Neuronal stem cell (in vitro differentiated cells): ENCODE data around the gene DHX40.

Experiments used
- DNase-seq: peaks from one replicate; pipeline ENCODE4 v3.0.0-alpha.2; 2013; ENCODE audit warnings: low spot score
- H2AFZ ChIP-seq: one replicate; pipeline ENCODE4 v1.6.1; 2013; ENCODE audit warnings: mild to moderate bottlenecking, low read length, inconsistent platforms
- H2AK5ac ChIP-seq: 2 replicates; pipeline ENCODE4 v1.6.1; 2013; ENCODE audit warnings: low read depth, mild to moderate bottlenecking, inconsistent platforms, low read length, moderate library complexity, mixed read lengths
- H2BK120ac ChIP-seq: 2 replicates; pipeline ENCODE4 v1.6.1; 2013; ENCODE audit warnings: low read depth, mild to moderate bottlenecking, inconsistent platforms, low read length, moderate library complexity, mixed read lengths
- H2BK12ac ChIP-seq: one replicate; pipeline ENCODE4 v1.6.1; 2013; ENCODE audit warnings: low read length, inconsistent platforms
- H2BK15ac ChIP-seq: 2 replicates; pipeline ENCODE4 v1.6.1; 2013; ENCODE audit warnings: mild to moderate bottlenecking, low read length, inconsistent platforms, mixed read lengths
- H2BK5ac ChIP-seq: one replicate; pipeline ENCODE4 v1.6.1; 2013; ENCODE audit warnings: inconsistent platforms, mild to moderate bottlenecking, low read length, moderate library complexity
- H3K14ac ChIP-seq: one replicate; pipeline ENCODE4 v1.6.1; 2013; ENCODE audit warnings: low read length, inconsistent platforms
- H3K18ac ChIP-seq: 2 replicates; pipeline ENCODE4 v1.6.1; 2013; ENCODE audit warnings: low read length, inconsistent platforms
- H3K23ac ChIP-seq: 2 replicates; pipeline ENCODE4 v1.6.1; 2013; ENCODE audit warnings: low read depth, mild to moderate bottlenecking, mixed read lengths, low read length, inconsistent platforms; ENCODE audit not compliant: poor library complexity
- H3K27ac ChIP-seq: replicated peaks from 3 replicates; pipeline ENCODE4 v1.5.1; 2013; ENCODE audit warnings: low read length, inconsistent platforms
- H3K27me3 ChIP-seq, 3 experiments: 2 replicates each; pipeline ENCODE4 v1.6.1; 2013; ENCODE audit warnings: low read length in 3 of 3, mild to moderate bottlenecking in 2 of 3, inconsistent platforms in 1 of 3, low read depth in 1 of 3, mixed read lengths in 1 of 3, moderate library complexity in 1 of 3; ENCODE audit not compliant: control insufficient read depth in 3 of 3, insufficient read depth in 3 of 3
- H3K36me3 ChIP-seq, 2 donors: replicated peaks in 1 of 2; 2 replicates each; pipeline ENCODE4 v1.6.1; 2013; ENCODE audit warnings: low read length in 2 of 2; ENCODE audit not compliant: control insufficient read depth in 2 of 2, insufficient read depth in 2 of 2
- H3K4ac ChIP-seq: 2 replicates; pipeline ENCODE4 v1.6.1; 2013; ENCODE audit warnings: inconsistent platforms, mild to moderate bottlenecking, low read length, moderate library complexity
- H3K4me1 ChIP-seq, 2 donors: 1 replicate in 1 of 2; 2 replicates in 1 of 2; pipeline ENCODE4 v1.6.1; 2013; ENCODE audit warnings: low read length in 2 of 2, low read depth in 1 of 2; ENCODE audit not compliant: control insufficient read depth in 2 of 2, insufficient read depth in 1 of 2
- H3K4me2 ChIP-seq: one replicate; pipeline ENCODE4 v1.6.1; 2013; ENCODE audit warnings: mild to moderate bottlenecking, low read length, inconsistent platforms; ENCODE audit not compliant: insufficient read depth, poor library complexity, severe bottlenecking
- H3K4me3 ChIP-seq, 2 donors: 2 replicates each; pipeline ENCODE4 v1.5.1; 2013; ENCODE audit warnings: low read length in 2 of 2, mild to moderate bottlenecking in 2 of 2, inconsistent platforms in 1 of 2, moderate library complexity in 1 of 2
- H3K79me1 ChIP-seq: one replicate; pipeline ENCODE4 v1.6.1; 2013; ENCODE audit warnings: low read depth, mild to moderate bottlenecking, inconsistent platforms, low read length, moderate library complexity
- H3K9ac ChIP-seq: one replicate; pipeline ENCODE4 v1.6.1; 2013; ENCODE audit warnings: mild to moderate bottlenecking, low read depth, low read length, inconsistent platforms; ENCODE audit not compliant: poor library complexity
- H3K9me3 ChIP-seq, 2 donors: replicated peaks in 1 of 2; 2 replicates each; pipeline versions ENCODE3 to v1.6.1; 2013; ENCODE audit warnings: low read length in 2 of 2, mild to moderate bottlenecking in 2 of 2, inconsistent platforms in 1 of 2, low read depth in 1 of 2, mixed read lengths in 1 of 2, moderate library complexity in 1 of 2; ENCODE audit not compliant: control insufficient read depth in 2 of 2, insufficient read depth in 1 of 2
- H4K8ac ChIP-seq: one replicate; pipeline ENCODE4 v1.6.1; 2013; ENCODE audit warnings: low read depth, mild to moderate bottlenecking, inconsistent platforms, low read length, moderate library complexity
- H4K91ac ChIP-seq: one replicate; pipeline ENCODE4 v1.6.1; 2013; ENCODE audit warnings: low read length, low read depth, mild to moderate bottlenecking, inconsistent platforms; ENCODE audit not compliant: poor library complexity
- WGBS, 2 donors: extraction: QIAGEN DNeasy Blood & Tissue Kit; methylation state at CpG; one replicate each; pipeline ENCODE4 v1.1.7; 2013; ENCODE audit warnings: missing lambda C conversion rate in 2 of 2, mixed read lengths in 1 of 2; ENCODE audit not compliant: insufficient read length in 2 of 2, insufficient replicate concordance in 1 of 2; ENCODE audit errors: extremely low coverage in 2 of 2; 5-methylcytosine and 5-hydroxymethylcytosine counted together

The DHX40 gene

GRCh38 chr17:59620064-59620359 lies 54.6 kb downstream of the DHX40 start:
- peak overlapping the region; percentile 94 for H2AFZ ChIP-seq
- WGBS, 2 donors = no CpG with 5 or more reads among the region's 13 CpGs

GRCh38 chr17:59620518-59621259 lies 55.3 kb downstream of the DHX40 start:
- H2BK15ac ChIP-seq = no peak overlapping the region

More at GRCh38 chr17:59620064-59620359, 54.6 kb downstream of the DHX40 start:
- Histone ChIP-seq H3K9me3 (no peaks in the 10 kb centered on the region), H3K36me3 (peaks cover 0 to 22% of the 10 kb centered on the region in 2 donors), H3K27ac (peak overlapping the region; percentile 99), H4K91ac (peak overlapping the region; percentile 92), H4K8ac (peak overlapping the region; percentile 43), H3K23ac (peak overlapping the region; percentile 99), H2BK5ac (peak overlapping the region; percentile 99), H3K4me1 (peaks cover 2 to 22% of the 10 kb centered on the region in 2 donors), H3K18ac (peak overlapping the region; percentile 99), H2BK12ac (no peak overlapping the region), H2BK15ac (peak overlapping the region; percentile 98), H3K4me3 (peak overlapping the region; percentile 80 to 99), H3K9ac (peak overlapping the region; percentile 97), H2BK120ac (peak overlapping the region; percentile 99), H2AK5ac (peak overlapping the region; percentile 95), H3K4me2 (peak overlapping the region; percentile 68), H3K14ac (peak overlapping the region; percentile 99), H3K4ac (peak overlapping the region; percentile 66), H3K27me3 (no peaks in the 10 kb centered on the region), H3K79me1 (no peaks in the 10 kb centered on the region)
- DNase-seq = no peak

GRCh38 chr17:59621771-59622170 lies 56.4 kb downstream of the DHX40 start:
- no peak overlapping the region for H3K23ac ChIP-seq
- H2BK120ac ChIP-seq = no peak overlapping the region
- H3K4me2 ChIP-seq = no peak overlapping the region
- no peak overlapping the region for H2AFZ ChIP-seq
- H2AK5ac ChIP-seq = no peak overlapping the region
- H4K8ac ChIP-seq = no peak overlapping the region
- no peak overlapping the region for H3K18ac ChIP-seq
- no peak overlapping the region for H3K14ac ChIP-seq
- H3K79me1 ChIP-seq = no peaks in the 10 kb centered on the region
- DNase-seq = no peak
- no peak overlapping the region for H3K4ac ChIP-seq
- no peak overlapping the region for H4K91ac ChIP-seq
- H3K9me3 ChIP-seq = no peaks in the 10 kb centered on the region
- WGBS, 2 donors = no CpG with 5 or more reads among the region's 4 CpGs
- no peak overlapping the region for H3K27ac ChIP-seq
- no peaks in the 10 kb centered on the region for H3K27me3 ChIP-seq
- no peak overlapping the region for H3K9ac ChIP-seq
- H2BK5ac ChIP-seq = no peak overlapping the region
- H2BK15ac ChIP-seq = no peak overlapping the region
- no peak overlapping the region for H2BK12ac ChIP-seq
- H3K36me3 ChIP-seq = peaks cover 0 to 36% of the 10 kb centered on the region in 2 donors
- no peak overlapping the region for H3K4me3 ChIP-seq
- peaks cover 2 to 22% of the 10 kb centered on the region in 2 donors for H3K4me1 ChIP-seq

More at GRCh38 chr17:59620518-59621259, 55.3 kb downstream of the DHX40 start:
- Histone ChIP-seq H2AK5ac (no peak overlapping the region), H3K4ac (no peak overlapping the region), H3K27ac (peak overlapping the region; percentile 99), H3K4me2 (peak overlapping the region; percentile 68), H4K91ac (no peak overlapping the region), H2BK5ac (no peak overlapping the region), H3K79me1 (no peaks in the 10 kb centered on the region), H2AFZ (no peak overlapping the region), H2BK120ac (no peak overlapping the region), H3K4me3 (peak overlapping the region; percentile 80 to 99), H4K8ac (no peak overlapping the region), H3K14ac (no peak overlapping the region), H3K9ac (peak overlapping the region; percentile 61), H3K36me3 (peaks cover 0 to 26% of the 10 kb centered on the region in 2 donors), H3K27me3 (no peaks in the 10 kb centered on the region), H3K9me3 (no peaks in the 10 kb centered on the region), H3K18ac (no peak overlapping the region), H2BK12ac (no peak overlapping the region), H3K23ac (no peak overlapping the region), H3K4me1 (peaks cover 2 to 22% of the 10 kb centered on the region in 2 donors)
- no CpG with 5 or more reads among the region's 14 CpGs for WGBS, 2 donors
- DNase-seq = no peak

DNA sequence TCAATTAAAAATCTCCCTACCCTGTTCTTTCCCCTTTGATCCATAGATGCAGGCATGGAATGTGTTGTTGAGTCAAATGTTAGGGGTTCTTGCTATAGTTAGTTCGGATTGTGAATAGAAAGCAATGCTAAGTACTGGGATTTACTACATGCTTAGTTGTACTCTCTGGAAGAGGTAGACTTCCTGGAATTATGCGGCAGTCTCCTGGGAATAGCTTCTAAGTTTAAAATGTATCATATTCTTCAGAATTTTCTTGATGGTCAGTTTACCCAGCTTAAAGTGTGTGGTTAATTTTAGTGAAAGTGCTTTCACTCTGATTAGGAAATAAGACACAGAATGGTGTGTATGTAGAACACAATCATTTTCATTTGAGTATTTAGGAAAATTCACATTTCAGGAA lies 57.7 kb downstream of the DHX40 start:
- no peak overlapping the region for H3K4me2 ChIP-seq
- H3K9ac ChIP-seq = no peak overlapping the region
- no peak overlapping the region for H3K4me3 ChIP-seq
- H2BK5ac ChIP-seq = no peak overlapping the region
- no peak overlapping the region for H2AFZ ChIP-seq
- H3K79me1 ChIP-seq = no peaks in the 10 kb centered on the region
- H2BK15ac ChIP-seq = no peak overlapping the region
- no peak overlapping the region for H3K27ac ChIP-seq
- peaks cover under 1 to 17% of the 10 kb centered on the region in 2 donors for H3K4me1 ChIP-seq
- no peak overlapping the region for H3K23ac ChIP-seq
- H2BK120ac ChIP-seq = no peak overlapping the region
- H2AK5ac ChIP-seq = no peak overlapping the region
- no peaks in the 10 kb centered on the region for H3K9me3 ChIP-seq
- no peak overlapping the region for H3K4ac ChIP-seq
- H2BK12ac ChIP-seq = no peak overlapping the region
- no peak overlapping the region for H4K91ac ChIP-seq
- no CpG with 5 or more reads among the region's 2 CpGs for WGBS, 2 donors
- no peak overlapping the region for H3K18ac ChIP-seq
- peaks cover 0 to 49% of the 10 kb centered on the region in 2 donors for H3K36me3 ChIP-seq
- no peaks in the 10 kb centered on the region for H3K27me3 ChIP-seq
- H3K14ac ChIP-seq = no peak overlapping the region
- H4K8ac ChIP-seq = no peak overlapping the region
- DNase-seq = no peak
